ENCODE results near the gene METTL23.
"Not testable (repeated sequence)": the region's sequence is repeated elsewhere in the genome, so short reads cannot be mapped to it uniquely, and the experiment has no call there.

Gene METTL23

GRCh38 chr17:76735586-76736348 is 9.1 kb downstream of the METTL23 start:
- H3K4me1 ChIP-seq (ENCODE audit: control insufficient read depth, insufficient read depth, low read length) = peaks cover 54% of the 10 kb centered on the region
- no peaks in the 10 kb centered on the region for H3K27me3 ChIP-seq (ENCODE audit: control insufficient read depth, insufficient read depth, low read length)
- H3K36me3 ChIP-seq (ENCODE audit: control insufficient read depth, insufficient read depth, low read length) = peaks cover 25% of the 10 kb centered on the region
- H3K9ac ChIP-seq (ENCODE audit: low read length) = peak overlapping the region; percentile 95
- H3K27ac ChIP-seq (ENCODE audit: low read depth, low read length) = peak overlapping the region; percentile 99
- peak overlapping the region; percentile 99 for H3K4me3 ChIP-seq (ENCODE audit: low read length)

GRCh38 chr17:76736349-76737081 is 9.9 kb downstream of the METTL23 start:
- Histone ChIP-seq H3K36me3 (ENCODE audit: control insufficient read depth, insufficient read depth, low read length) (peaks cover 25% of the 10 kb centered on the region), H3K27ac (ENCODE audit: low read depth, low read length) (peak overlapping the region; percentile 99), H3K4me1 (ENCODE audit: control insufficient read depth, insufficient read depth, low read length) (peaks cover 54% of the 10 kb centered on the region), H3K4me3 (ENCODE audit: low read length) (peak overlapping the region; percentile 99), H3K9ac (ENCODE audit: low read length) (peak overlapping the region; percentile 99), H3K27me3 (ENCODE audit: control insufficient read depth, insufficient read depth, low read length) (no peaks in the 10 kb centered on the region)

GRCh38 chr17:76737082-76737675 is 10.5 kb downstream of the METTL23 start, which contains the start of gene SRSF2:
Gene SRSF2, minus strand, starts transcription at chr17:76737331. Its CDS starts 171 bp downstream, at chr17:76737160.
- peaks cover 51% of the 10 kb centered on the region for H3K4me1 ChIP-seq (ENCODE audit: control insufficient read depth, insufficient read depth, low read length)
- peak within 1 kb of the TSS; percentile 99 for H3K27ac ChIP-seq (ENCODE audit: low read depth, low read length)
- peaks cover 24% of the 10 kb centered on the region for H3K36me3 ChIP-seq (ENCODE audit: control insufficient read depth, insufficient read depth, low read length)
- peak within 1 kb of the TSS; percentile 99 for H3K9ac ChIP-seq (ENCODE audit: low read length)
- peak within 1 kb of the TSS; percentile 99 for H3K4me3 ChIP-seq (ENCODE audit: low read length)
- H3K27me3 ChIP-seq (ENCODE audit: control insufficient read depth, insufficient read depth, low read length) = no peaks in the 10 kb centered on the region

GRCh38 chr17:76737676-76738467 is 11.2 kb downstream of the METTL23 start, which contains the start of gene MFSD11:
Gene MFSD11, plus strand, starts transcription at chr17:76738119. Its CDS starts 234 bp downstream, at chr17:76738353.
- Histone ChIP-seq H3K27ac (ENCODE audit: low read depth, low read length) (peak within 1 kb of the TSS; percentile 99), H3K36me3 (ENCODE audit: control insufficient read depth, insufficient read depth, low read length) (peaks cover 24% of the 10 kb centered on the region), H3K9ac (ENCODE audit: low read length) (peak within 1 kb of the TSS; percentile 99), H3K4me3 (ENCODE audit: low read length) (peak within 1 kb of the TSS; percentile 99), H3K27me3 (ENCODE audit: control insufficient read depth, insufficient read depth, low read length) (no peaks in the 10 kb centered on the region), H3K4me1 (ENCODE audit: control insufficient read depth, insufficient read depth, low read length) (peaks cover 51% of the 10 kb centered on the region)

- Histone ChIP-seq H3K4me1 (ENCODE audit: control insufficient read depth, insufficient read depth, low read length) (peaks cover 48% of the 10 kb centered on the region), H3K27ac (ENCODE audit: low read depth, low read length) (peak overlapping the region; percentile 98)
These were observed 11.8 kb downstream of the METTL23 start for GRCh38 chr17:76738468-76738850.

GRCh38 chr17:76739568-76740115 is 13.0 kb downstream of the METTL23 start:
- H3K36me3 ChIP-seq (ENCODE audit: control insufficient read depth, insufficient read depth, low read length) = peaks cover 16% of the 10 kb centered on the region
- not testable (repeated sequence) for H3K4me3 ChIP-seq (ENCODE audit: low read length); H3K27me3 ChIP-seq (ENCODE audit: control insufficient read depth, insufficient read depth, low read length); H3K9ac ChIP-seq (ENCODE audit: low read length)
- H3K4me1 ChIP-seq (ENCODE audit: control insufficient read depth, insufficient read depth, low read length) = peaks cover 40% of the 10 kb centered on the region
- H3K27ac ChIP-seq (ENCODE audit: low read depth, low read length) = peak overlapping the region; percentile 52

More at GRCh38 chr17:76738468-76738850, 11.8 kb downstream of the METTL23 start:
- Histone ChIP-seq H3K36me3 (ENCODE audit: control insufficient read depth, insufficient read depth, low read length) (peaks cover 18% of the 10 kb centered on the region), H3K4me3 (ENCODE audit: low read length) (peak overlapping the region; percentile 96), H3K9ac (ENCODE audit: low read length) (peak overlapping the region; percentile 94), H3K27me3 (ENCODE audit: control insufficient read depth, insufficient read depth, low read length) (no peaks in the 10 kb centered on the region)

GRCh38 chr17:76740329-76741118 is 13.9 kb downstream of the METTL23 start:
- no peak overlapping the region for H3K9ac ChIP-seq (ENCODE audit: low read length)
- H3K27me3 ChIP-seq (ENCODE audit: control insufficient read depth, insufficient read depth, low read length) = no peaks in the 10 kb centered on the region
- peaks cover 31% of the 10 kb centered on the region for H3K4me1 ChIP-seq (ENCODE audit: control insufficient read depth, insufficient read depth, low read length)
- H3K36me3 ChIP-seq (ENCODE audit: control insufficient read depth, insufficient read depth, low read length) = peaks cover 22% of the 10 kb centered on the region
- H3K27ac ChIP-seq (ENCODE audit: low read depth, low read length) = peak overlapping the region; percentile 52
- no peak overlapping the region for H3K4me3 ChIP-seq (ENCODE audit: low read length)

- no peak overlapping the region for H3K4me3 ChIP-seq (ENCODE audit: low read length)
- no peak overlapping the region for H3K27ac ChIP-seq (ENCODE audit: low read depth, low read length)
- no peak overlapping the region for H3K9ac ChIP-seq (ENCODE audit: low read length)
- H3K4me1 ChIP-seq (ENCODE audit: control insufficient read depth, insufficient read depth, low read length) = peaks cover 26% of the 10 kb centered on the region
- peaks cover 23% of the 10 kb centered on the region for H3K36me3 ChIP-seq (ENCODE audit: control insufficient read depth, insufficient read depth, low read length)
- H3K27me3 ChIP-seq (ENCODE audit: control insufficient read depth, insufficient read depth, low read length) = no peaks in the 10 kb centered on the region
These were observed 16.3 kb downstream of the METTL23 start for GRCh38 chr17:76742958-76743357.

- H3K9ac ChIP-seq (ENCODE audit: low read length) = no peak overlapping the region
- H3K4me1 ChIP-seq (ENCODE audit: control insufficient read depth, insufficient read depth, low read length) = peaks cover 9% of the 10 kb centered on the region
- no peak overlapping the region for H3K4me3 ChIP-seq (ENCODE audit: low read length)
- peaks cover 23% of the 10 kb centered on the region for H3K36me3 ChIP-seq (ENCODE audit: control insufficient read depth, insufficient read depth, low read length)
- H3K27me3 ChIP-seq (ENCODE audit: control insufficient read depth, insufficient read depth, low read length) = no peaks in the 10 kb centered on the region
- H3K27ac ChIP-seq (ENCODE audit: low read depth, low read length) = no peak overlapping the region
These were observed 18.1 kb downstream of the METTL23 start for GRCh38 chr17:76744747-76745146.

GRCh38 chr17:76745785-76746184 is 19.1 kb downstream of the METTL23 start:
- H3K27me3 ChIP-seq (ENCODE audit: control insufficient read depth, insufficient read depth, low read length); H3K9ac ChIP-seq (ENCODE audit: low read length); H3K4me3 ChIP-seq (ENCODE audit: low read length); H3K27ac ChIP-seq (ENCODE audit: low read depth, low read length); H3K4me1 ChIP-seq (ENCODE audit: control insufficient read depth, insufficient read depth, low read length): not testable (repeated sequence)
- H3K36me3 ChIP-seq (ENCODE audit: control insufficient read depth, insufficient read depth, low read length) = peaks cover 23% of the 10 kb centered on the region

GRCh38 chr17:76747716-76748363 is 21.2 kb downstream of the METTL23 start:
- no peak overlapping the region for H3K9ac ChIP-seq (ENCODE audit: low read length)
- no peak overlapping the region for H3K4me3 ChIP-seq (ENCODE audit: low read length)
- H3K27me3 ChIP-seq (ENCODE audit: control insufficient read depth, insufficient read depth, low read length) = no peaks in the 10 kb centered on the region
- H3K27ac ChIP-seq (ENCODE audit: low read depth, low read length) = no peak overlapping the region
- peaks cover 17% of the 10 kb centered on the region for H3K36me3 ChIP-seq (ENCODE audit: control insufficient read depth, insufficient read depth, low read length)
- no peaks in the 10 kb centered on the region for H3K4me1 ChIP-seq (ENCODE audit: control insufficient read depth, insufficient read depth, low read length)

Data from rectal smooth muscle tissue (tissue), 1 donor.